ENCODE data around the gene TNK2.
A peak's percentile ranks its signal among the peaks of the same experiment; 100 is the strongest.
"Not testable (repeated sequence)": the region's sequence is repeated elsewhere in the genome, so short reads cannot be mapped to it uniquely, and the experiment has no call there.

Gene TNK2

DNA sequence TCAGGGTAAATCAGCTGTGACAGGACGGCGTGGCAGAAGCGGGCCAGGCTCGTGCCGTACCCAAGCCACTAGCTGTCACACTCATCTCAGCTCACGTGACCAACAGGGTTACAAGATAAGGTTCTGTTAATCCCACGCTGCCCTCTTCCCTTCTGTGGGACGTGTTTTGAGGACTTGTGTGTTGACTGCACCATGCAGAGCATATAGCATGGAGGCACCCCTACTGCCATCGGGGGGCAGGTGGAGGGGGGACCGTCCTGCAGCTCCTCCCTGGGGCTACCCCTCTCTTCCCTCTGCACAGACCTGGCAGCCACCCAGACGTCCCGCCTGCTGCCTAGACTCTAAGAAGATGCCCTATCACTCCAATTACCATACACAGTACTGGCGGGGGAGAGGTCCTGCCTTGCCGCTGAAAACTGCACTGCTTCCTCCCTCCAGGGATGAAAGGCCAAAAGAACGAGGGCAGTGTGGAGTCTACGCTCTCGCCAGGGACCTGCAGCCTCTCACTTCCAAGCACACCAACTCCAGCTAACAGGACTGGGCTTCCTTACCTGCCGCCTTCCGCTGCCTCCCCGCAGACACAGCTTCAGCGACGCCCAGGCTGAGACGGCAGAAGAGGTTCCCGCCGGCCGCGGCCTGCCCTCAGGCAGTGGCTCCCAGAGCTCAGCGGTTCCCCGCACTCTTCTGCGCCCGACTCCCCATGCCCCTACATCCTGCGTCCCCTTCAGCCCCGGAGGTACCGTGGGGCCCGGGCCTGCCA lies at the start of gene TNK2:
Gene TNK2 (minus strand): TSS at position 618 of the 760 bp plus-strand sequence. CDS start 19,963 bp downstream, outside the sequence.
- peak; percentile 42 for DNase-seq (ENCODE audit: low read depth)

DNA sequence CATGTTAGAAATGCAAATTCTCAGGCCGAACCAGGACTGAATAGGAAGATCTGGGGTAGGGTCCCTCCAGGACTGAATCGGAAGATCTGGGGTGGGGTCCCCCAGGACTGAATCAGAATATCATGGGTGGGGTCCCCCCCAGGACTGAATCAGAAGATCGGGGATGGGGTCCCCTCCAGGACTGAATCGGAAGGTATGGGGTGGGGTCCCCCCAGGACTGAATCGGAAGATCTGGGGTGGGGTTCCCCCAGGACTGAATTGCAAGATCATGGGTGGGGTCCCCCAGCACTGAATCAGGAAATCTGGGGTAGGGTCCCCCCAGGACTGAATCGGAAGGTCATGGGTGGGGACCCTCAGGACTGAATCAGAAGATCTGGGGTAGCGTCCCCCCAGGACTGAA lies 48.2 kb upstream of the TNK2 start:
- H3K4me3 ChIP-seq (ENCODE audit: low read length), result no peak overlapping the region
- no peak for DNase-seq (ENCODE audit: low read depth)
- no peak overlapping the region for H3K9ac ChIP-seq (ENCODE audit: low read length)
- H3K9me3 ChIP-seq (ENCODE audit: control insufficient read depth, low read length), result no peaks in the 10 kb centered on the region
- peaks cover 7% of the 10 kb centered on the region for H3K4me1 ChIP-seq (ENCODE audit: control insufficient read depth, insufficient read depth, low read length)
- no peaks in the 10 kb centered on the region for H3K27me3 ChIP-seq (replicated peaks; ENCODE audit: control insufficient read depth, insufficient read depth, low read length)
- no peaks in the 10 kb centered on the region for H3K36me3 ChIP-seq (ENCODE audit: control insufficient read depth, insufficient read depth, low read length, severe bottlenecking)

More for the DNA sequence above, at the start of gene TNK2:
- H3K36me3 ChIP-seq (ENCODE audit: control insufficient read depth, insufficient read depth, low read length, severe bottlenecking), result no peaks in the 10 kb centered on the region
- H3K9ac ChIP-seq (ENCODE audit: low read length), result peak within 1 kb of the TSS; percentile 81
- no peaks in the 10 kb centered on the region for H3K27me3 ChIP-seq (replicated peaks; ENCODE audit: control insufficient read depth, insufficient read depth, low read length)
- peak within 1 kb of the TSS; percentile 76 for H3K4me3 ChIP-seq (ENCODE audit: low read length)
- H3K9me3 ChIP-seq (ENCODE audit: control insufficient read depth, low read length), result no peaks in the 10 kb centered on the region
- peaks cover 26% of the 10 kb centered on the region for H3K4me1 ChIP-seq (ENCODE audit: control insufficient read depth, insufficient read depth, low read length)

DNA sequence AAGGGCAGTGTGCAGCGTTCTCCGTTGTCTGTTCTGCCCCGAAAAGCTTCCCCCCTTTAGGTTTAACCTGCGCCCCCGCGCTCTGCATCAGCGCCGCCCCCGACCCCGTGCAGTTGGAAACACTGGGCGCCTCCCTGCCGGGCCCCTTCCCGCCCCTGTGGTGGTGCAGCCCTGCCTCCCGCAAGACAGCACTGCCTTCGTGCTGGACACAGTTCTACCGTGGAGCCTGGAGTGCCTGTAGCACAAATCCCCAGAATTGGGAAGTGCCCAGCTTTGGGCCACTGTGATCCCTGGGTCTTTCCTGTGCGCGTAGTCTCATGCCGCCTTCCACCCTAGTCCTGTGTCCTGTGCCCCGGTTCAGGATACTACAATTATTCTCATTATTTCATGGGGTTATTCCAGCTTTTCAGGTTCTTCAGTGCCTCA lies 47.1 kb upstream of the TNK2 start:
- H3K9me3 ChIP-seq (ENCODE audit: control insufficient read depth, low read length); DNase-seq (ENCODE audit: low read depth); H3K9ac ChIP-seq (ENCODE audit: low read length); H3K36me3 ChIP-seq (ENCODE audit: control insufficient read depth, insufficient read depth, low read length, severe bottlenecking); H3K4me3 ChIP-seq (ENCODE audit: low read length); H3K4me1 ChIP-seq (ENCODE audit: control insufficient read depth, insufficient read depth, low read length); H3K27me3 ChIP-seq (replicated peaks; ENCODE audit: control insufficient read depth, insufficient read depth, low read length): not testable (repeated sequence)

DNA sequence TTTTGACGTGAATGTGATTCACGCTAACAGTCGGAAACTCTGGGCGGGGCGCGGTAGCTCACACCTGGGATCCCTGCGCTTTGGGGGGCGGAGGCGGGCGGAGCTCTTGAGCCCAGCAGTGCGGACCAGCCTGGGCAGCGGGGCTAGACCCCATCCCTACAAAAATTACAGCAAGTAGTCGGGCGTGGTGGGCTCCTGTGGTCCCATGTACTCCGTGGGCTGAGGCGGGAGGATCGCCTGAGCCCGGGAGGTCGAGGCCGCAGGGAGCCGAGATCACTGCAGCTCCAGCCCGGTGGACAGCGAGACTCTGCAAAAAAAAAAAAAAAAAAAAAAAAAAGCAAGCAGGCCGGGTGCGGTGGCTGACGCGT lies 46.4 kb upstream of the TNK2 start:
- not testable (repeated sequence) for H3K9me3 ChIP-seq (ENCODE audit: control insufficient read depth, low read length); H3K27me3 ChIP-seq (replicated peaks; ENCODE audit: control insufficient read depth, insufficient read depth, low read length); H3K4me1 ChIP-seq (ENCODE audit: control insufficient read depth, insufficient read depth, low read length); H3K36me3 ChIP-seq (ENCODE audit: control insufficient read depth, insufficient read depth, low read length, severe bottlenecking); DNase-seq (ENCODE audit: low read depth)
- Histone ChIP-seq H3K4me3 (ENCODE audit: low read length) (peak overlapping the region; percentile 54), H3K9ac (ENCODE audit: low read length) (peak overlapping the region; percentile 29)

DNA sequence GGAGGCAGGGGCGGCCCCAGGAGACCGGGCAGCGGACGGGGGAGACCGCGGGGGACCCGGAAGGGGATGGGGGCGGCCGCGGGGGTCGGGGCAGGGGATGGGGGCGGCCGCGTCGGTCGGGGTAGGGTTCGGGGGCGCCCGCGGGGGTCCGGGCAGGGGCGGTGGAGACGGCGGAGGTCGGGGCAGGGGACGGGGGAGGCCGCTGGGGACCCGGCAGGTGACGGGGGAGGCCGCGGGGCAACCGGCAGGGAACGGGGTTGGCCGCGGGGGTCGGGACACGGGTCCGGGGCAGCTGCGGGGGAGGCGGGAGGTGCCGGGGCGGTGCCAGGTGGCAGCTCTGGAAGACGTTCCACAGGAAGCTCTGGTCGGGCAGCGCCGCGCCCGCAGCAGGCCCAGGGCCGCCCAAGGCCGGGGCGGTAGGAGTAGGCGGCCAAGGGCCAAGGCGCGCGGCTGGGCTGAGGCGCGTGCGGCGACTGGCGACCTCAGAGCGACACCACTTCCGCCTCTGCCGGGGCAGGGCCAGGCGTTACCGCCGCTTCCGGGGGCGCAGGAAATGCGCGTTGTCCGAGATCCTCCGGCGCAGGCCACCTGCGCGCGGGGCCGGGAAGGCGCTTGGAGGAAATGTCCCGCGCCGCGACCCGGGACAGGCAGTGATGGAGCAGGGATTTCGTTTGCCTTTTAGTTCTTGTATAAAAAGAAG lies 45.9 kb upstream of the TNK2 start:
- peak; percentile 76 for DNase-seq (ENCODE audit: low read depth)
- not testable (repeated sequence) for H3K4me1 ChIP-seq (ENCODE audit: control insufficient read depth, insufficient read depth, low read length); H3K36me3 ChIP-seq (ENCODE audit: control insufficient read depth, insufficient read depth, low read length, severe bottlenecking); H3K27me3 ChIP-seq (replicated peaks; ENCODE audit: control insufficient read depth, insufficient read depth, low read length); H3K9me3 ChIP-seq (ENCODE audit: control insufficient read depth, low read length)
- Histone ChIP-seq H3K4me3 (ENCODE audit: low read length) (peak overlapping the region; percentile 54), H3K9ac (ENCODE audit: low read length) (peak overlapping the region; percentile 29)

DNA sequence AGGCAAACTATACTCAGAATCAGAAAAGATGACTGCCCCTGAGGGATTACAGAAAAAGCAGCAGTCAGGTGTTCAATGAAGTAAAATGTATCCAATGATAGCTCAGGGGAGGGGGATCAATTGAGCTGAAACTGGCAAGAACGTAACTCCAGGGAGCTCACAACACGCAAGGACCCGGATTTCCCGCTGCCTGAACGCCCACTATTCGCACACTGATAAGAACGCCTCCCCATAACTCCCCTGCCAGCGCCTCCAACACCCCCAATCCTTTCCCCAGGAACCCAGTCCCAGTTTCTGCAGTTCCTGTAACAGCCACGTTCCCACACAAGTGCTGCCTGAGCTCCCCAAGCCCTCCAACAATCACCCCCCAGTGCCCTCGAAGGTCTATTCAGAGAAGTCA lies 44.2 kb upstream of the TNK2 start:
- H3K9ac ChIP-seq (ENCODE audit: low read length); H3K9me3 ChIP-seq (ENCODE audit: control insufficient read depth, low read length); H3K36me3 ChIP-seq (ENCODE audit: control insufficient read depth, insufficient read depth, low read length, severe bottlenecking); H3K4me3 ChIP-seq (ENCODE audit: low read length); DNase-seq (ENCODE audit: low read depth); H3K4me1 ChIP-seq (ENCODE audit: control insufficient read depth, insufficient read depth, low read length); H3K27me3 ChIP-seq (replicated peaks; ENCODE audit: control insufficient read depth, insufficient read depth, low read length): not testable (repeated sequence)

DNA sequence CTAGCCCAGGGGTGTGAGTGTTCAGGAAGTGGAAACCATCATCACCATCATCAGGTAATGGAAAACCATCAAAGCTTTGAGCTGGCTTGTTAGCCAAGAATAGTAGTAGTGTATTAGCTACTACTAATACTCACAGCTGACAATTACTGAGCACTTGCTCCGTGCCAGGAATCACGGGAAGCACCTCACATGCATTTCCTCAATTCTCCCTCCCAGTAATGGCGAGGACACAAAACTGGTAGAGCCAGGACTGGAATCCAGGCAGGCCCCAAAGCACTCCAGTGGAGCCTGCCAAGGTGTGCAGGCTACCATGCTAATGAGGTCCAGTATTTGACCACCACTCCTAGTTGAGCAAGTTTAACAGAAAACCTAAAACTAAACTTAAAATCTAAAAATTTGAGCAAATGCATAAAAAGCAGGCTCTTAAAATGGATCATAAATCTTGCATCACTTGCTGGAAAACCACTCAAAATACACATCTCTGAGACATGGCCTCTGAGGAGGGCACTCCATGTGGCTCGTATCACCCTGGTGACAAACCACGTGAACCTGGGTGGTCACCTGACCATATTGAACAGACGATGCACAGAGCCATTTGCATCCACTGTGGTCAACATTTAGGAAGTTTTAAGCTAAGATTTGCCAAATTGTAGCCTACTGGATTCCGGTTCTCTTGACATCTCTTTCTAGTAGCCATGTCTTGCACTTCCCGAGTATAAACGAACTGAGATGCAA lies 43.3 kb upstream of the TNK2 start:
- H3K27me3 ChIP-seq (replicated peaks; ENCODE audit: control insufficient read depth, insufficient read depth, low read length); H3K4me1 ChIP-seq (ENCODE audit: control insufficient read depth, insufficient read depth, low read length); DNase-seq (ENCODE audit: low read depth); H3K9ac ChIP-seq (ENCODE audit: low read length); H3K36me3 ChIP-seq (ENCODE audit: control insufficient read depth, insufficient read depth, low read length, severe bottlenecking); H3K9me3 ChIP-seq (ENCODE audit: control insufficient read depth, low read length); H3K4me3 ChIP-seq (ENCODE audit: low read length): not testable (repeated sequence)

DNA sequence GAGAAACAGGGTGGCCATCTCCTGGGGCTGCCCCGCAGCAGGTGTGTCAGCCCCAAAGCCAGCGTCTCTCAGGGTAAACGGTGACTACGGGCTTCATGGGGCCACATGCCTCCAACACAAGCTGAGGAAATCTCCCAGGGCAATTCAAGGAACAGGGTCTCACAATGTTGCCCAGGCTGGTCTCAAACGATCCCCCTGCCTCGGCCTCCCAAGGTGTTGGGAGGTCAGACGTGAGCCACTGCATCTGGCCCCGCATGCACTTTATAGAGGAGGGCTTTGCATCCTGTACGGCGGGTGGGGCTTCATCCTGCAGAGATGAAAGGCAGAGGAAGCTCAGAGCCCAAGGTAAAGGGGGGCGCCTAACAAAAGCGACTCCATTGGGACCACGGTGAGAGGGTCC lies 42.4 kb upstream of the TNK2 start:
- H3K27me3 ChIP-seq (replicated peaks; ENCODE audit: control insufficient read depth, insufficient read depth, low read length); H3K36me3 ChIP-seq (ENCODE audit: control insufficient read depth, insufficient read depth, low read length, severe bottlenecking); H3K4me1 ChIP-seq (ENCODE audit: control insufficient read depth, insufficient read depth, low read length); H3K4me3 ChIP-seq (ENCODE audit: low read length); H3K9ac ChIP-seq (ENCODE audit: low read length); H3K9me3 ChIP-seq (ENCODE audit: control insufficient read depth, low read length); DNase-seq (ENCODE audit: low read depth): not testable (repeated sequence)

DNA sequence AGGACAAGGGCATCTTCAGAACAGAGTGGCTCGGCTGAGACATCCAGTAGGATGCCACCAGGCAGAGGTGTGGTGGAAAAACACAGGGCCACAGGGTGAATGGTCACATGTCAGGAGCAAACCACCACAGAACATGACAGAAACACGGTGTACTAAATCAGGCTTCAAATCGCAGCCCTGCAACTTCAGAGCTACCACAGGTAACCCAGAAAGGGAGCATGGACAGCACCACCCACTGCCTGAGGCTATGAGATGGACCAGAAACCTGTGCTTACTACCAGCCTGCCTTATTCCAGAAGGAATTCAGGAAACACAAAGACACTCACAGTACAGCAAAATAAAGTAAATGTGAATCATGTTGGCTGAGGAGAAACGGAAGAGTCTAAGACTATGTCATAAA lies 41.8 kb upstream of the TNK2 start:
- H3K4me3 ChIP-seq (ENCODE audit: low read length); DNase-seq (ENCODE audit: low read depth); H3K9ac ChIP-seq (ENCODE audit: low read length); H3K4me1 ChIP-seq (ENCODE audit: control insufficient read depth, insufficient read depth, low read length); H3K36me3 ChIP-seq (ENCODE audit: control insufficient read depth, insufficient read depth, low read length, severe bottlenecking); H3K9me3 ChIP-seq (ENCODE audit: control insufficient read depth, low read length); H3K27me3 ChIP-seq (replicated peaks; ENCODE audit: control insufficient read depth, insufficient read depth, low read length): not testable (repeated sequence)

DNA sequence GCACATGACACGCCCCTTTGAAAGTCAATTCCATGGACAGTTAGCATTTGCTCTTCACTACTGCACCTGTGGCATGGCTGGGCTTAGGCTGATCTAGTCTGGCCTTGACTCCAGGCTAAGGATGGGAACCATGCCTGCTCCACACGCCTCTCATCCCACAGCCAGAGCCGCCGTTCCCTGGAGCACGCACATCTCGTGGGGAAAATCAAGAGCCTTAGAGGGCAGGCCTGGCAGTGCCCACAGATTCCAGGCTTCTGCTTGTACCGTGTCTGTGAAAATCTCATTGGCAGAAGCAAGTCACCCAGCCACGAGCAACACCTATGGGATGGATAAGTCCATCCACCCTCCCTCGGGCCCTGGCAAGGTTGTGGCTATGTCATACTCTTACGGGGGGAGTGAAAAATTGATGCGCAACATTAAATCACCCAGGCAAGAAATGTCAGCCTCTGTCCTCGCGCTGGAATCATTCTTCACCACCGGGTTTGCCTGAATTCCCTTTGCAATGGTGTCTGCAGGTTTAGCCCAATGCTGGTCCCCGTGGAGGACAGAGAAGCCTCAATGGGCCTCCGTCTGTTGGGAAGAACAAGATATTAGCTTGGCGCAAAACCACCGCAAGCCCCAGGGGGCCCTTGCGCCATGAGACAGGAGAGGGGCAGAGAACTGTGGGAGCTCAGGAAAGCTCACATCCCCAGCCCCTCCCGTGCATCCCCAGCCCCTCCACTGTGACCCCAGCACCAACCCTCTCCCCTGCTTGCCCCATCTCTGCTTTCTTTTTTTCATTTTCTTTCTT lies 38.8 kb upstream of the TNK2 start:
- not testable (repeated sequence) for H3K27me3 ChIP-seq (replicated peaks; ENCODE audit: control insufficient read depth, insufficient read depth, low read length); H3K4me3 ChIP-seq (ENCODE audit: low read length); H3K36me3 ChIP-seq (ENCODE audit: control insufficient read depth, insufficient read depth, low read length, severe bottlenecking); H3K9ac ChIP-seq (ENCODE audit: low read length); H3K9me3 ChIP-seq (ENCODE audit: control insufficient read depth, low read length); H3K4me1 ChIP-seq (ENCODE audit: control insufficient read depth, insufficient read depth, low read length); DNase-seq (ENCODE audit: low read depth)
